HK-2 (cell line): ENCODE data around the gene PIGO.

Experiments
- DNase-seq: peaks from one replicate; pipeline ENCODE4 v3.0.0-alpha.2; 2018; ENCODE audit not compliant: unreplicated experiment

The PIGO gene

DNA sequence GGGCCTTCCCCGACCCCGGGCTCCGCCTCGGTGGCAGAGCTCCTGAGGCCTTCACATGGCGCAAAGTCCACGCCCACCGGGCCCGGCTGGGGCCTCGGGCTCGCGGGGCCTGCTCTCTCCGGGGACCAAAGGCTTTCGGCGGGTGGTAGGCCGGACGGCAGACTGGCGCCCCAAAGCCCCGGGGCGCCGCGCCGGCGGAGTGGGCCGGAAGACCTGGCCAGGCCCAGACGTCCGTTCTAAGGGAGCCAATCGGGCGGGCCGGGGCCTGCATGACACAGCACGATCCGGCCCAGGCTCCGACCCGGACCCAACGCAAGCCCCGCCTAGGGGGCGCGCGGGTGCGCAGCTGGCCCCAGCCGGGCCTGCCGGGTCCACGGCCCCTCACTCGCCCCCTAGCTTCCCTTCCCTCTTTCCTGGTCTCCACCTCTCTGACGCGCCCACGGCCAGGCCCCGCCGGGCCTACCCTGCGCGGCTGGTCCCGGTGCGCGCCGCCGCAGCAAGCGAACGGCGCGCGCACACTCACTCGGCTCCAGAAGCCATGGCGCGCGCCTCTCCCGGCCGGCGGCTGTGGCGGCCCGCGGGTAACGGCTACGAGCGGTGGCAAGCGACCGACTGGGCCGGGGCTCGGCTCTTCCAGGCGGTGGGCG, 24.5 kb downstream of the PIGO start:
- DNase-seq = peak; percentile 75

DNA sequence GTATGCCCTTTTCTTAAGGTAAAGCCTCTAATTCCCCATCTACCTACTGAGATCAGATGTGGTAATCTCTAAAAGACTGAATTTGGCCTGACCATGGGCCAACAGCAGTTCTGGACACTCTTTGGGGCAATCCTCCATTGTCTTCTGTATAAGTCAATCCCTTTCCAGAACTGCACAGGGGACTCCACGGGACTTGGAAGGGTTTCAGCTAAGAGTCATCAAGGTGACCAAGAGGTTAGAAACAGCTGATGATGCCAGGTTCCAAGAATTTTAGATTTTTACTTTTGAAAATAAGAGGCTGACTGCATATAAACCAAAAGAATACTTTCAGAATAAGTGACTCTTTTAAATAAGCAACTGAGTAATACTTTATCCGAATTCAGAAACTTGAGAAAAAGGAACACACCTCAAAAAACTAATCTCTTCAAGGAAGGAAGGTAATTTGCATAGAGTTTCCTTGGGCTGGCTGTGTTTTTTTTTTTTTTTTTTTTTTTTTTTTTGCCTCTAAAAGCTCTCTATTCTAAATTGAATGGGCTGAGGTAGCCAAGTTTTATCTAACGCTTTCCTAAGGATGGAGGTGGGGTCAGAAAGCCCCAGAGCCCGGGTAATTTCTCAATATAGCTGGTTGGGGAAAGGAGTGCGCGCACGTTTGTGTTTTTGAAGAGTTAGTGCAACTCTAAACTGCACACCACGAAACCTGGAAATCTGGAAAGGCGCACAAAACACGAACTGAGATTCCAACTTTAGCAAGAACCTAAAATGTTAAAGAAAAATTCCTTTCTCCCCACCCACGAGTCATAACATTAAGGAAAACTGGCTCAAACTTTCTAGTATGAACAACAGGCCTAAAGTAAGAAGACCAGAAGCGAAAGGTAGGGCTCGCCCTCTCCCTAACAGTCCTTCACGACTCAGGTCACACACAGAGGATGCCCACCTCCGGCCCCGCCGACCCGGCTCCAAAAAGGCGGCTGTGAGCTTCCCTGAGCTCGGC, 25.3 kb downstream of the PIGO start:
- DNase-seq = no peak

DNA sequence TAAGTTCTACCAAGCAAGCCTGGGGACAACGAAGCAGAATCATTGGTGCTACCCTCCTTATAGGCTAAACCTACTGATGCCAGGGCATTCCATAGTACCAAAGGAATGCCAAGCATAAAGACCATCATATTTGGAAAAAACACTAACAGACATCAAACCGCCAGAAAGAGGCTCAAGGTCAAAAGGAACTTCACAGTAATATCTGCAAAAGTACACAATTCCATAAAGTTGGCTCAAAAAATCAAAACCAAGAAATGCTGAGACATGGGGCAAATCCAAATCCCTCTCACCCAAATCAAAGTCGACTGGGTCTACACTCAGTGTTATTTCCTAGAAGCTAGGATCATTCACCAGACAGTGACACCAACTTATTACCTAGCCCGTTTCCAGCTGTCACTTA, 27.4 kb downstream of the PIGO start:
- no peak for DNase-seq

DNA sequence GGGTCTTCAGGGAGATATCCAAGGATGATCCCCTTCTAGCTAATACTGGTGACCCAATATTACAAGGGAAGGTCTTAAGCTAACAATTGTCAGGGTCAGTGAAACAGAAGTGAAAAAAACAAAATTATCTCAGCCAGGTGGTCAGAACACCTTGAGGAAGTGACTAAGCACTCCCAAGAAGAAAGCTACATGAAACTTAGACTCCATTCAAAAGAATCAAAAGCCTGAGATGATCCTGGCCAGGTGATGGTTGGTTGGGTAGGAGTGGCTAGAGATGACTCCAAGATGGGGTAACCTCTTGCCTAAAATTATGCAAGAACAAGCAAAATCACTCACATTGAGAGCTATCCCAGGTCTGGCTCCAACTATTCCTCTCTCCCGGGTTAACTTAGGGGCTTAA, 29.3 kb downstream of the PIGO start:
- DNase-seq = no peak

DNA sequence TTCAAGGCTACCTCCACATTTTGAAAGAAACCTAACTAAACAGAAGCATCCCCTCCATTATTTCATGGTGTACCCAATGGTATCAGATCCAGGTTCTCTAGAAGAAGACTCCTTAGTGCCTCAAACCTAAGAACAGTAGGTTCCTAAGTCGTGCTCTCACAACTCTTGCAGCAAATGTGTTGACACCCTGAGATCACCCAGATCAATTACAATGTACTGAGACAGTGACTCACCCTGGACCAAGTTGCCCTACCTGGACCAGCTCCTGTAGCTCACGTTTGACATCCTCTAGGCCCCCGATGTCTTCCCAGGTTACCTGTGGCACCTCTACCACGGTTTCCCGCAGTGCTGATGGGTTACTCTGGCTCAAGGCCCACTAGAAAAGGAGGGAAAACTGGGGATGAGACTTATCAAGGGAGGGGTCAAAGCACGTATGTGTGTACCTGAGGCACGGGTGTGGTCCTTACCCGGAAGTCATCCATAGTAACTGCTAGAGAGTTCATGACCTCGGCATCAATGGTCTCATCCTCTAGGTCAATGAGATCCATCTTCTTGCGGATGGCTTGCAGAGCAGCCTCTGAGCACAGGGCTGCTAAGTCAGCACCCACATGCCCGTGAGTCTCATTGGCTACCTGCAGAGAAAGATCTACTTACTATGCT, 35.7 kb downstream of the PIGO start:
- DNase-seq = no peak

DNA sequence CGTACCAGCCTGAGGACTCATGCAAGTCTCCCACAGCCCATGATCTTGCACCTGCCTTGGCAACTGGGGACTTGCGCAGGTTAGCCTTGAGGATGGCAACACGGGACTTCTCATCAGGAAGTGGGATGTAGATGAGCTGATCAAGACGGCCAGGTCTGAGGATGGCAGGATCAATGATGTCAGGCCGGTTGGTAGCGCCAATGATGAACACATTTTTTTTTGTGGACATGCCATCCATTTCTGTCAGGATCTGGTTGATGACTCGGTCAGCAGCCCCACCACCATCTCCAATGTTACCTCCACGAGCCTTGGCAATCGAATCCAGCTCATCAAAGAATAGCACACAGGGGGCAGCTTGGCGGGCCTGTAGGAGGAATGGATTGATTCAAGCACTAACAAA, 37.0 kb downstream of the PIGO start:
- DNase-seq = no peak

DNA sequence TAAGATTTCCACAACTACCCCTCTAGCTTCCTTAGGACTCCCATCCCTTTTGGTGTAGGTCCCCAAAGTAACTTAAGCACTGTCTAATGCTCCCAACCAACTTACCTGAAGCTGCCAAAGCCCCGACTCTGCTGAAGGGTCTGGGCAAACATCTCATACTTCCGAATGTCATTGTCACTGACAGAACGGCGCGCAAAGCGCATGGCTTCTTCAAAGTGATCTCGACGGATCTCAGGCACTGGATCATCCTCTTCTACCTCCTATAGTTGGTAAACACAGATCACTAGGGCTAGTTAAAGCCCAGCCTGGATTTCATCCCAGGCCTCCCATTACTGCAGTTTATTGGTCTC, 39.1 kb downstream of the PIGO start:
- no peak for DNase-seq

DNA sequence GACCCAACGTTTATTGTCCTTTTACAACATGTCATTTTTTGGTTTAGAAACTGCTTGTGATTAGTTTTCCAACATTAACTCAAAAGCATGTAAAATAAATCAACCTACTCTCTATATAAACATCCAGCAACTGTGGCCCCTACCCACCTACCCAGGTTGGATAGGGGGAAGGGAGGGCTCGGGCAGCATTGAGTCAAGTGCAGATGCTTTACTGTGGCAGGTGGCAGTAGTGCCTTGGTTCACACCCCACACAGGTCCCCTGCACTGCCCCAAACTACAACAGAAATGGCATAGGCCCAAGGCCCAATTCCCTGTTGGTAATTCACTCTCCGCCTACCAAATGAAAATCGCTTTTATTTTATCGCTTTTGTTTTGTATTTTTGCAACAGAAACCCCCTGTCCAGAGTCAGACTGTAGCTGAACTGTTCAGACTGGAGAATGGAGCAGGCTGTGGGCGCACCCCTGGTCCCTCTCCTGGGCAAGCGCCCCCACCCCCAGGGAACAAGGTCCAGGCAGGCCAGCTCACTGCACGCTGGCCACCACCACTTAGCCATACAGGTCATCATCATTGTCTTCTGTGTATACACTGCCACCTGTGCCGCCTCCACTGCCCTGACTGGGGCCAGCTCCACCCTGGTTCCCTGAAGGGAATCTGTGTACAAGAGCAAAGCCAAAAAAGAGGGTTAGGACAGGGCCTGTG, 39.7 kb downstream of the PIGO start:
- no peak for DNase-seq

DNA sequence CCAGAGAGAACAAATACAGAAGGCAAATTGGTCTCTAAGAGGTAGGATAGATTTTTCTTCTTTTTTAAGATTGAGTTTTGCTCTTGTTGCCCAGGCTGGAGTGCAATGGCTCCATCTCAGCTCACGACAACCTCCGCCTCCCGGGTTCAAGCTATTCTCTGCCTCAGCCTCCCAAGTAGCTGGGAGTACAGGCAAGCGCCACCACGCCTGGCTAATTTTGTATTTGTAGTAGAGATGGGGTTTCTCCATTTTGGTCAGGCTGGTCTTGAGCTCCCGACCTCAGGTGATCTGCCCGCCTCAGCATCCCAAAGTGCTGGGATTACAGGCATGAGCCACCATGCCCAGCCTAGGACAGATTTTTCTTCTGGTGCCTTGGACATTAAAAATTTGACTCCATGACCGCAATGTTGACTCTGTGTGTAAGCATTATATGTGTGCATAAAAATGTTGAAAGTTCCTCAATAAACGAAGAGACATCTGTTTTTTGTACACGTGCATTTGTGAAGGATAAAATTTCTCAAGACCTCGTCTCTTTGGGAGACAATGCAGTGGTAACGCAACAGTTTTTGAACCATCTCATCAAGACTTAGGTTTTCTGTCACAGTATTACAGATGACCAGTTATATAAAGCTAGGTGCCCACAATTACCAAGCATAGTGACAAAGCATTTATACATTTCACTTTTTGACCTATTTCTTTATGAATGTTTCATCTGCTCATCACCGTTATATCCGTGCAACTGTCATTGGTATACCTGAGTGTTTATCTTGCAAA, 41.3 kb downstream of the PIGO start:
- DNase-seq = no peak

DNA sequence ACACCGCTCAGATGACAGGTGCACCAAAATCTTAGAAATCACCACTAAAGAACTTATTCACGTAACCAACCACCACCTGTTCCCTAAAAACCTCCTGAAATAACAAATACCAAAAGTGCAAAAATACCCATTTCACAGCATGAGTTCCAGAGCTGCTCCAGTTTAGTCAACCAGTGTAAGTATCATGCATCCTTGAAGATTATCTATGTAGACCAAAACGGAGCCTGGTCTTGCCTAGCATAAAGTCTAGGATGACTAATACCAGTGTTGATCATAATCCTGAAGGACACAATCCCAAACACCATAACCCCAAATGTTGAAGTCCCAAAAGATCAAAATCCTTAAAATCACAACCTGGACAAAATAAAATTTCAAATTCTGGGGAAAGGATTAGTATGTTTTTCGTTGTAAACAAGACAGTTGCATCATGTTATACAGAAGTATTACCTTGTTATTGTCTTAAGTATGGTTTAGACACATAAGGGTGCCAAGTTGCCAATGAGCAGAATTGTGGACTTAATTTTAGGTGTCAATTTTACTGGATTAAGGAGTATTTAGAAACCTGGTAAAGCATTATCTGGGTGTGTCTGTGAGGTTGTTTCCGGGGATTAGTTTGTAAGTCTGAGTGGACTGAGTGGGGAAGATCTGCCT, 42.1 kb downstream of the PIGO start:
- no peak for DNase-seq

DNA sequence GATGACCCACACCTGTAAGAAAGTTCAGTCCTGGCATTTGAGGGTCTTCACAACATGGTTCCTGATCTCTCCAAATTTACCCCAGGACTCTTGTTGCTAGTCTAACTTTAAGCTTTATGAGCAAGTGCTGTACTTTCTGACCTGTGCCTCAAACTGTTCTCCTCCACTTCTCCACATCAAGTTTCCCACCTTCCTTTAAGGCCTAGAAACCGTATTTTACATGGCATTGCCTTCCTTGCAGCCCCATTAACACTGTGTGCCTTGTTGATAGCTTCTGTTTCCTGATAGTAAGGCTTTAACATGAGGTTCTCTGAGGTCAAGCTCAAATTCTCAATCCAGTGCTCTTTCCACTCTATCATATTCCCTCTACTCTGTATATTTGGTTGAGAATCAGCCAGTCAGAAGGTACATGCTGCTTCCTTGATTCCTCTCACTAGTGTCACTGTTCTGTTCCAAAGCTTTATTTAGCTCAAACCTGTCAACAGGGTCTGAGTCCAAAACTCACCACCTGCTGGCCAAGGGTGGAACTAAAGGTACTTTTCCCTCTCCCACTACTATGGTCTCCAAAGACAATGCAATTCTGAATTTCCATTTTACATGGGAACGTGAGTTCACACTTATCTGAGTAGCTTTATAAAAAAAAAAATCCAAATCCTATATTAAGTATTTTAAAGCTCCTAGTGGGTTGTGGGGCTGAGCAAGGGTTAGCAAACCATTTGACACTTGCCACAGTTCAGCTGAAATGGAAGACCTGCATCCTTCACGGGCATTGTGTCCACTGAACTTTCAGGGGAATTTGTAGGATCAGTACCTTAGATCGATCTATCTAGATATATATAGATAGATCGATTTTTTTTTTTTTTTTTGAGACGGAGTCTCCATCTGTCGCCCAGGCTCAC, 45.1 kb downstream of the PIGO start:
- peak; percentile 26 for DNase-seq

DNA sequence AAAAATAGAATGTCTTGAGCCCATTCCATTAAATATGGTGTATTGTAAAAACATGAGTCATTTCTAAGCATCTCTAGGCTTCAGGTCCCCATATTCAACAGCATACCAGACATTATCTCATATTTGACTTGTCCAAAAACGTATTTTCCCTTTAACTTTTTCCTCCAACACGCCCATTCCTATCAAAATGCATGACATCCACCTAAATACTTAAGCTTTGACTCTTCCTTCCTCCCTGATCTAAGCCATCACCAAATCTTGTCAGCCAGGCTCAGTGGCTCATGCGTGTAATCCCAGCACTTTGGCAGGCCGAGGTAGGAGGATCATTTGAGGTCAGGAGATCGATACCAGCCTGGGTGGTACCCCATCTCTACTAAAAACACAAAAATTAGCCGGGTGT, 47.9 kb downstream of the PIGO start:
- DNase-seq = no peak

DNA sequence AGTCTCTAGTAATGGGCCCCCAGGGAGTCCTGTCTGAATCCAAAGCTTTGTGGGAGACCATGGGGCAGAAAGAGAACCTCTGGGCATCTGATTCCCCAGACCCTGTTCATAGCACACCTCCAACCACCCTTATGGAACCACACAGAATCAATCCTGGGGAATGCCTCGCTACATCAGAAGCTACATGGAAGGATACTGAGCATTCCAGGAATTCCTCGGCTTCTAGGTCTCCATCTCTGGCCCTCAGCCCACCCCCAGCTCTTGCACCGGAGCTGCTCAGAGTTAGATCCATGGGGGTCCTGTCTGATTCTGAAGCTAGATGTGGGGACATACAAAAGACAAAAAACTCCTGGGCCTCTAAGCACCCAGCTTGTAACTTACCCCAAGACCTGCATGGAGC, 52.3 kb downstream of the PIGO start:
- no peak for DNase-seq

DNA sequence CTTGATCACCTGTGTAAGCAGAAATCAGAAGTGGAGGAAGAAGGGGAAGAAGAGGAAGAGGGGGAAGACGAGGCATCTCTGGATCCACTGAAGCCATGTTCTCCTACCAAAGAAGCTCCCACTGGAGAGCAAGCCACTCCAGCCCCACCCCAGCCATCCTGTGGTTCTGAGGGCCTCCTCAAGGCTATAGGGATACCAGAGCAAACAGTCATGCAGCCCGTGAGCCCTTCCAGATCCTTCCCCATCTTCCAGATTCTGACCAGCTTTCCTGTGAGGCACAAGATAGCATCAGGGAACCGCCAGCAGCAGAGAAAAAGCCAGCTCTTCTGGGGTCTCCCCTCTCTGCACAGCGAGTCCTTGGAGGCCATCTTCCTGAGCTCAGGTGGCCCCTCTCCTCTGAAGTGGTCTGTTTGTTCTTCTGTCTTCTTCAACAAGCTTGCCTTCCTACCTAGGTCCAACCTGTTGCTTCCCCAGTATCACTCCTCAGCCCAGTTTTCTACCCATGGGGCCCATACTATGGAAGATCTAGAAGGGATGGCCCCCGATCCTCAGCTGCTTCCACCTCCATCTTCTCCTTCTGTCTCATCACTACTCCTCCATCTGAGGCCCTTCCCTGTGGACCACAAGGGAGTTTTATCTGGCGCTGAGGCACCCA, 53.4 kb downstream of the PIGO start:
- DNase-seq = no peak

DNA sequence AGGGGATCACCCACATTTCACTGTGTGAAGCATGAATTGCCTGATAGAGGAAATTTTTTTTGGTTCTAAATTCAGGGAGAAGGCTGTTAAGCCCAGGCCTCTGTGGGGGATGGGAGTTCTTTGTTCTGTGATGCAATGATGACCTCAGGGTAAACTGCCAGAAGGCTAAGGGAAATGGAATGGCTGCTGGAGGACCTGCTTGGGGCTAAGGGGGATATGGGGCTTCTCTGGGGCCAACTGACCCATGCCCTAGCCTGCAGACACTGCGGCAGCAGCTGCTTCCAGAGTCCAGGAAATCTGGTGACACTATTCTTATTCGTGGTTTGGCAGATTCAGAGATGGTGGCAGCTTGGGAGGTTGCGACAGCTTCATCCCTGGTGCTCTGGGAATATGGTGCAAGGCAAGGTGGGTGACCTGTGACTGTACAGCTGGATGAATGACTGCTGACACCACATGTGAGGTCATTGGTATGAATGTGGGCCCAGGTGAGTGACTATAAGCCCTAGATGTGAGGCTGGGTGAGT, 54.2 kb downstream of the PIGO start:
- DNase-seq = no peak
